ENCODE results near the gene BLACAT1. TPM values are rescaled to one million over a fixed set of nuclear protein-coding genes. Genes with fewer than 3 reads are reported as not detected.

Gene BLACAT1
- polyA plus RNA-seq, 1 donor from 2014 or later, result 6.0 TPM

- Histone ChIP-seq H3K9ac (ENCODE audit: low read length) (no peak overlapping the region), H3K27ac (ENCODE audit: low read length) (no peak overlapping the region), H3K4me2 (ENCODE audit: low read length) (no peak overlapping the region), H2AFZ (ENCODE audit: low read depth, low read length) (no peak overlapping the region), H4K20me1 (ENCODE audit: insufficient read depth) (no peaks in the 10 kb centered on the region), H3K4me3 (ENCODE audit: low read length) (no peak overlapping the region), H3K9me2 (ENCODE audit: insufficient read depth, low read length) (no peaks in the 10 kb centered on the region), H3K79me2 (replicated peaks; ENCODE audit: insufficient read depth, low read length) (no peaks in the 10 kb centered on the region), H3K36me3 (ENCODE audit: insufficient read depth, low read length) (no peaks in the 10 kb centered on the region), H3K27me3 (ENCODE audit: insufficient read depth, low read depth, low read length) (no peaks in the 10 kb centered on the region), H3K9me3 (ENCODE audit: low read length) (no peaks in the 10 kb centered on the region), H3F3A (ENCODE audit: insufficient read depth, low read length, poor library complexity, severe bottlenecking) (no peaks in the 10 kb centered on the region)
- TF ChIP-seq MXI1 (conservative IDR thresholded peaks at IDR 0.05; ENCODE audit: poor library complexity, severe bottlenecking), result no peak
- TF ChIP-seq, protein P1, sequence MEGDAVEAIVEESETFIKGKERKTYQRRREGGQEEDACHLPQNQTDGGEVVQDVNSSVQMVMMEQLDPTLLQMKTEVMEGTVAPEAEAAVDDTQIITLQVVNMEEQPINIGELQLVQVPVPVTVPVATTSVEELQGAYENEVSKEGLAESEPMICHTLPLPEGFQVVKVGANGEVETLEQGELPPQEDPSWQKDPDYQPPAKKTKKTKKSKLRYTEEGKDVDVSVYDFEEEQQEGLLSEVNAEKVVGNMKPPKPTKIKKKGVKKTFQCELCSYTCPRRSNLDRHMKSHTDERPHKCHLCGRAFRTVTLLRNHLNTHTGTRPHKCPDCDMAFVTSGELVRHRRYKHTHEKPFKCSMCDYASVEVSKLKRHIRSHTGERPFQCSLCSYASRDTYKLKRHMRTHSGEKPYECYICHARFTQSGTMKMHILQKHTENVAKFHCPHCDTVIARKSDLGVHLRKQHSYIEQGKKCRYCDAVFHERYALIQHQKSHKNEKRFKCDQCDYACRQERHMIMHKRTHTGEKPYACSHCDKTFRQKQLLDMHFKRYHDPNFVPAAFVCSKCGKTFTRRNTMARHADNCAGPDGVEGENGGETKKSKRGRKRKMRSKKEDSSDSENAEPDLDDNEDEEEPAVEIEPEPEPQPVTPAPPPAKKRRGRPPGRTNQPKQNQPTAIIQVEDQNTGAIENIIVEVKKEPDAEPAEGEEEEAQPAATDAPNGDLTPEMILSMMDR (IDR thresholded peaks at IDR 0.05; ENCODE audit: poor library complexity, severe bottlenecking), result no peak
- no peak for TF ChIP-seq POLR2AphosphoS5 (IDR thresholded peaks at IDR 0.05)
- TF ChIP-seq EP300 (conservative IDR thresholded peaks at IDR 0.05; ENCODE audit: poor library complexity, severe bottlenecking), result no peak
- TF ChIP-seq TAF1 (IDR thresholded peaks at IDR 0.05; ENCODE audit: low read depth), result no peak
- TF ChIP-seq REST (IDR thresholded peaks at IDR 0.05; ENCODE audit: borderline replicate concordance), result no peak
- no peak for TF ChIP-seq EZH2 (IDR thresholded peaks at IDR 0.05; ENCODE audit: borderline replicate concordance, insufficient read depth, low read length, poor library complexity, severe bottlenecking)
- TF ChIP-seq SMC3 (conservative IDR thresholded peaks at IDR 0.05; ENCODE audit: poor library complexity), result no peak
- TF ChIP-seq RAD21 (conservative IDR thresholded peaks at IDR 0.05), result no peak
Measured at GRCh38 chr1:205496661-205497060, 40.8 kb upstream of the BLACAT1 start.

- H2AFZ ChIP-seq (ENCODE audit: low read depth, low read length), result no peak overlapping the region
Measured at GRCh38 chr1:205495237-205495823, 39.5 kb upstream of the BLACAT1 start.

More at GRCh38 chr1:205495237-205495823, 39.5 kb upstream of the BLACAT1 start:
- Histone ChIP-seq H3K4me3 (ENCODE audit: low read length) (no peak overlapping the region), H3K36me3 (ENCODE audit: insufficient read depth, low read length) (no peaks in the 10 kb centered on the region), H3F3A (ENCODE audit: insufficient read depth, low read length, poor library complexity, severe bottlenecking) (no peaks in the 10 kb centered on the region), H4K20me1 (ENCODE audit: insufficient read depth) (no peaks in the 10 kb centered on the region), H3K9ac (ENCODE audit: low read length) (no peak overlapping the region), H3K27ac (ENCODE audit: low read length) (no peak overlapping the region), H3K9me3 (ENCODE audit: low read length) (no peaks in the 10 kb centered on the region), H3K9me2 (ENCODE audit: insufficient read depth, low read length) (no peaks in the 10 kb centered on the region), H3K27me3 (ENCODE audit: insufficient read depth, low read depth, low read length) (no peaks in the 10 kb centered on the region), H3K79me2 (replicated peaks; ENCODE audit: insufficient read depth, low read length) (no peaks in the 10 kb centered on the region), H3K4me2 (ENCODE audit: low read length) (no peak overlapping the region)
- TF ChIP-seq SMC3 (conservative IDR thresholded peaks at IDR 0.05; ENCODE audit: poor library complexity), result no peak
- no peak for TF ChIP-seq EP300 (conservative IDR thresholded peaks at IDR 0.05; ENCODE audit: poor library complexity, severe bottlenecking)
